Glutamatergic neuron (in vitro differentiated cells): ENCODE measurements around the gene BRINP3. TPM values are rescaled to one million over a fixed set of nuclear protein-coding genes. Genes with fewer than 3 reads are reported as not detected.
"Not testable (repeated sequence)": the region's sequence is repeated elsewhere in the genome, so short reads cannot be mapped to it uniquely, and the experiment has no call there.

Source experiments
- DNase-seq: peaks from one replicate; pipeline ENCODE4 v3.0.0; 2022
- H3K27ac Mint-ChIP-seq: one replicate; pipeline ENCODE4 v1.8.0; 2020; ENCODE audit warnings: mild to moderate bottlenecking, mixed read lengths, inconsistent platforms; ENCODE audit not compliant: unreplicated experiment
- H3K27me3 Mint-ChIP-seq: one replicate; pipeline ENCODE4 v1.8.0; 2020; ENCODE audit warnings: mild to moderate bottlenecking, moderate library complexity, mixed read lengths, inconsistent platforms; ENCODE audit not compliant: unreplicated experiment
- H3K36me3 Mint-ChIP-seq: one replicate; pipeline ENCODE4 v1.8.0; 2020; ENCODE audit warnings: mild to moderate bottlenecking, mixed read lengths, inconsistent platforms; ENCODE audit not compliant: unreplicated experiment
- H3K4me1 Mint-ChIP-seq: one replicate; pipeline ENCODE4 v1.8.0; 2020; ENCODE audit warnings: mild to moderate bottlenecking, low read depth, mixed read lengths, inconsistent platforms; ENCODE audit not compliant: unreplicated experiment
- H3K4me3 Mint-ChIP-seq: one replicate; pipeline ENCODE4 v1.8.0; 2020; ENCODE audit warnings: mild to moderate bottlenecking, mixed read lengths, inconsistent platforms; ENCODE audit not compliant: unreplicated experiment
- H3K9me3 Mint-ChIP-seq: one replicate; pipeline ENCODE4 v1.8.0; 2020; ENCODE audit warnings: mild to moderate bottlenecking, moderate library complexity, mixed read lengths, inconsistent platforms; ENCODE audit not compliant: unreplicated experiment
- long read RNA-seq: library from polyadenylated mRNA; unstranded; transcript quantifications from one replicate; pipeline ENCODE4 v2.0.0, GENCODE V29; 2020; ENCODE audit not compliant: unreplicated experiment
- total RNA-seq: library from RNA; stranded (reverse); fragmentation: NEBNext Ultra II Directional; extraction: Animal tissue kit (Norgen Biotek cat#: 25700); gene quantifications from one replicate; pipeline ENCODE4 v1.2.1, GENCODE V29; 2021; ENCODE audit not compliant: unreplicated experiment
- TF ChIP-seq, protein P1 (sequence below): fragments of 200-600 bp; sonication (generic); IDR thresholded peaks from one replicate; pipeline ENCODE4 v1.5.0; 2021; ENCODE audit not compliant: partially characterized antibody, unreplicated experiment

BRINP3 gene
- total RNA-seq = not detected
- long read RNA-seq, partial matches to known transcripts = 0 of 1 reads
- long read RNA-seq, other reads (novel, unspliced or antisense) = 1 of 1 reads

DNA sequence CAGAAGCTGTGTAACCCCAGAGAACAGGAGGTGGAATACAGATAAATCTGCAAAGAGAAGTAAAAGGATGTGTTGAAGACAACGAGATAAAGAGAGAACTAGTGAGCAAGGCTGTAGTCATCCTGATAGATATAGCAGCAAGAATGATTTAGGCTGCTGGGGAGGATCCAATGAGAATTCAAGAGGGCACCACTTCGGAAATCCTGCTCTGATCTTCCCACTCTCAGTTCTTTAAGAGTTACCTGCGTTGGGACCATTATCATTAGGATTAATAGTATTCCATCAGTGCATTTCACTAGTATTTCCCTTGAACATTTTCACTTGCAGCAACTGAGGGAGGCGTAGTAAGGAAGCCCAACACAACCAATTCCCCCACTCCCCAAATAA, at the start of gene BRINP3:
Gene BRINP3 (minus strand): TSS at position 103 of the 387 bp plus-strand sequence.
- TF ChIP-seq, protein P1, sequence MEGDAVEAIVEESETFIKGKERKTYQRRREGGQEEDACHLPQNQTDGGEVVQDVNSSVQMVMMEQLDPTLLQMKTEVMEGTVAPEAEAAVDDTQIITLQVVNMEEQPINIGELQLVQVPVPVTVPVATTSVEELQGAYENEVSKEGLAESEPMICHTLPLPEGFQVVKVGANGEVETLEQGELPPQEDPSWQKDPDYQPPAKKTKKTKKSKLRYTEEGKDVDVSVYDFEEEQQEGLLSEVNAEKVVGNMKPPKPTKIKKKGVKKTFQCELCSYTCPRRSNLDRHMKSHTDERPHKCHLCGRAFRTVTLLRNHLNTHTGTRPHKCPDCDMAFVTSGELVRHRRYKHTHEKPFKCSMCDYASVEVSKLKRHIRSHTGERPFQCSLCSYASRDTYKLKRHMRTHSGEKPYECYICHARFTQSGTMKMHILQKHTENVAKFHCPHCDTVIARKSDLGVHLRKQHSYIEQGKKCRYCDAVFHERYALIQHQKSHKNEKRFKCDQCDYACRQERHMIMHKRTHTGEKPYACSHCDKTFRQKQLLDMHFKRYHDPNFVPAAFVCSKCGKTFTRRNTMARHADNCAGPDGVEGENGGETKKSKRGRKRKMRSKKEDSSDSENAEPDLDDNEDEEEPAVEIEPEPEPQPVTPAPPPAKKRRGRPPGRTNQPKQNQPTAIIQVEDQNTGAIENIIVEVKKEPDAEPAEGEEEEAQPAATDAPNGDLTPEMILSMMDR = no peak
- Mint-ChIP-seq H3K36me3 (no peaks in the 10 kb centered on the region), H3K27ac (peak within 1 kb of the TSS; percentile 72), H3K4me3 (peak within 1 kb of the TSS; percentile 90), H3K9me3 (peaks cover 11% of the 10 kb centered on the region), H3K4me1 (peaks cover 31% of the 10 kb centered on the region), H3K27me3 (peaks cover 17% of the 10 kb centered on the region)
- no peak for DNase-seq

DNA sequence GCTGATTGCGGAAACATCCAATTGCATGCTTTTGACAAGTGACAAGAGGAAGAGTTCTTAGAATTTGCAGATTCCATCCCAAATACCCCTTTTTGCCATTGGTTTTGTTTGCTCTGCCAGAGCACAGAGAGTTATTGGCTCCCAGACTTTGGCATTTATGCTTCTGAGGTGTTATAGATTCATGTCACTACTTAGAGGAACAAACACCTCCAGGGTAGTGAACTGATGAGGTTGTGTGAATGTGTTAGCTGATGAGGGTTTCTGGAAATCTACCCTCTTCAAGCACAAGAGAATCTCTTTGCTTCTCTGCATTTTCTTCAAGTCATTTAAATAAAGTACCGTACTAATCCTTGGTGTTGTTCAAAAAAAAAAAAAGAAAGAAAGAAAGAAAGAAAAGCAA, 33.9 kb upstream of the BRINP3 start:
- Mint-ChIP-seq H3K27ac (no peak overlapping the region), H3K36me3 (no peaks in the 10 kb centered on the region)
- TF ChIP-seq, protein P1 = no peak

GRCh38 chr1:190507357-190507756, 29.7 kb upstream of the BRINP3 start:
- TF ChIP-seq, protein P1 = no peak
- no peaks in the 10 kb centered on the region for H3K4me1 Mint-ChIP-seq
- H3K27ac Mint-ChIP-seq = no peak overlapping the region
- no peaks in the 10 kb centered on the region for H3K36me3 Mint-ChIP-seq
- DNase-seq = no peak
- no peak overlapping the region for H3K4me3 Mint-ChIP-seq
- H3K9me3 Mint-ChIP-seq = no peaks in the 10 kb centered on the region
- peaks cover 3% of the 10 kb centered on the region for H3K27me3 Mint-ChIP-seq

More for the DNA sequence above, 33.9 kb upstream of the BRINP3 start:
- H3K9me3 Mint-ChIP-seq = no peaks in the 10 kb centered on the region
- no peak overlapping the region for H3K4me3 Mint-ChIP-seq
- H3K27me3 Mint-ChIP-seq = no peaks in the 10 kb centered on the region
- H3K4me1 Mint-ChIP-seq = no peaks in the 10 kb centered on the region
- DNase-seq = no peak

- DNase-seq, H3K36me3 Mint-ChIP-seq, H3K4me1 Mint-ChIP-seq: not testable (repeated sequence)
Observed at GRCh38 chr1:190504539-190504938, 26.9 kb upstream of the BRINP3 start.

DNA sequence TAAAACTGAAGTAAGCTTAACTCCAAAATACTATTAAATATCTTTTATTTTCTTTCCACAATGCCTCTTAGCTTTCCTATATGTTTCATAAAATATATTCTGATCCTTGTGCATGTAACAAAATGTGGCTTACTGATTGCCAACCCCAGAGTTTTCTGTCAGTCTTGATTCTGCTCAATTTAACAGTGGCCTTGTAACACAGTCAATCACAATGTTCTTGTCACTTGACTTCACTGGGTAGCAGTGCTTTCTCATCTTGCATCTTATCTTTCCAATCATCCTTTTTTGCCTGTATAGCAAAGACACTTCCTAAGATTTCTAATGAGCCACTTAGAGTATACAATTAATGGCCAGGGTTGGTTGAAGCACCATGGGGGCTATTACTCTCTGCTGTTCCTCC, 19.9 kb upstream of the BRINP3 start:
- Mint-ChIP-seq H3K36me3 (no peaks in the 10 kb centered on the region), H3K27ac (no peak overlapping the region), H3K27me3 (no peaks in the 10 kb centered on the region), H3K4me1 (no peaks in the 10 kb centered on the region), H3K9me3 (no peaks in the 10 kb centered on the region), H3K4me3 (no peak overlapping the region)
- TF ChIP-seq, protein P1 = no peak
- no peak for DNase-seq

More at GRCh38 chr1:190504539-190504938, 26.9 kb upstream of the BRINP3 start:
- H3K4me3 Mint-ChIP-seq, H3K27ac Mint-ChIP-seq, H3K27me3 Mint-ChIP-seq, H3K9me3 Mint-ChIP-seq: not testable (repeated sequence)
